GM21367 (cell line): Measurements from ENCODE around the gene P2RY12.

Experiments
- ATAC-seq: cut with Tn5 transposase; IDR thresholded peaks from one replicate; pipeline ENCODE4 v1.9.1; 2021; ENCODE audit not compliant: unreplicated experiment

Gene P2RY12

GRCh38 chr3:151350656-151351055, 33.9 kb downstream of the P2RY12 start:
- ATAC-seq: no peak

- no peak for ATAC-seq
Observed at GRCh38 chr3:151347432-151347831, 37.1 kb downstream of the P2RY12 start.

- no peak for ATAC-seq
Observed at GRCh38 chr3:151346292-151346691, 38.3 kb downstream of the P2RY12 start.

GRCh38 chr3:151345859-151346258, 38.7 kb downstream of the P2RY12 start:
- no peak for ATAC-seq

GRCh38 chr3:151331696-151332095, 52.9 kb downstream of the P2RY12 start:
- ATAC-seq: no peak

GRCh38 chr3:151330899-151331298, 53.7 kb downstream of the P2RY12 start:
- no peak for ATAC-seq

GRCh38 chr3:151330379-151330778, 54.2 kb downstream of the P2RY12 start:
- no peak for ATAC-seq

- no peak for ATAC-seq
Observed at GRCh38 chr3:151329363-151329762, 55.2 kb downstream of the P2RY12 start, which contains the start of gene P2RY13. Gene P2RY13 (minus strand): TSS chr3:151329549. CDS start chr3:151329528, 21 bp downstream.

GRCh38 chr3:151328298-151328995, 56.1 kb downstream of the P2RY12 start:
- no peak for ATAC-seq

GRCh38 chr3:151327571-151328198, 56.9 kb downstream of the P2RY12 start:
- no peak for ATAC-seq

GRCh38 chr3:151322511-151322910, 62.0 kb downstream of the P2RY12 start:
- no peak for ATAC-seq

- ATAC-seq: no peak
Observed at GRCh38 chr3:151321526-151321925, 63.0 kb downstream of the P2RY12 start.

GRCh38 chr3:151320131-151320530, 64.4 kb downstream of the P2RY12 start:
- no peak for ATAC-seq

- no peak for ATAC-seq
Observed at GRCh38 chr3:151319628-151320027, 64.9 kb downstream of the P2RY12 start.

GRCh38 chr3:151318991-151319390, 65.6 kb downstream of the P2RY12 start:
- no peak for ATAC-seq

GRCh38 chr3:151318313-151318712, 66.2 kb downstream of the P2RY12 start:
- ATAC-seq: no peak

GRCh38 chr3:151316267-151316991, 68.1 kb downstream of the P2RY12 start, which contains the start of gene GPR87:
Gene GPR87 (minus strand): TSS chr3:151316820. CDS start chr3:151300100, 16,720 bp downstream.
- ATAC-seq: no peak

- ATAC-seq: no peak
Observed at GRCh38 chr3:151315846-151316245, 68.7 kb downstream of the P2RY12 start.

- no peak for ATAC-seq
Observed at GRCh38 chr3:151315136-151315535, 69.4 kb downstream of the P2RY12 start.

- no peak for ATAC-seq
Observed at GRCh38 chr3:151314593-151314992, 70.0 kb downstream of the P2RY12 start.

GRCh38 chr3:151314137-151314536, 70.4 kb downstream of the P2RY12 start:
- no peak for ATAC-seq

- ATAC-seq: no peak
Observed at GRCh38 chr3:151312972-151313371, 71.6 kb downstream of the P2RY12 start.
